Left forelimb (tissue), 1 donor: ENCODE results near the gene AKNA.

Source experiments
- DNase-seq: peaks from one replicate; pipeline ENCODE4 v3.0.0-alpha.2; 2018; ENCODE audit warnings: low spot score

Gene AKNA

DNA sequence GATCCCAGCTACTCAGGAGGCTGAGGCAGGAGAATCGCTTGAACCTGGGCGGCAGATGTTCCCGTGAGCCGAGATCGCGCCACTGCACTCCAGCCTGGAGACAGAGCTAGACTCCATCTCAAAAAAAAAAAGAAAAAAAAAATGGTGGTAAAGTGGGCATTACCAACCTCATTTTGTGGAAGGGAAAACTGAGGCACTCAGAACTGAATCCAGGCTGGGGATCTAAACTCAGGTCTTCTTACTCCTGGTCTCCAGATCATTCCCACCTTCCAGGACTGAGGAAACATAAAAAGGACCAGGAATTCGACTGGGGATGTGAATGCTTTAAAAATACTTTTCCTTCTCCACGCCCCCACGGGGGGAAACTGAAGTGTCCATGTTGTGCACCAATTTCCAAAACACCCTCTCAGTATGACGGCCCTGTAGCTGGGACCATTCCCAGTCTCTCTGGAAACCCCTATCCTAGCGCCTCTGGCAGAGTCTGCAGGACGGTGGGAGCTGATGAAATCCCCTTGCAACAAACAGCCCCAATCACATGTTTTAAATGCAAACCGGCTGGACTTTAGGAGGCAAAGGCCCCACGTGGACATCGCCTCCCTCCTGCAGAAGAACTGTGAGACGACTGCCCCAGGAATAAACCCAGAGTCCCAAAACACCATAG lies 8.9 kb upstream of the AKNA start:
- no peak for DNase-seq

DNA sequence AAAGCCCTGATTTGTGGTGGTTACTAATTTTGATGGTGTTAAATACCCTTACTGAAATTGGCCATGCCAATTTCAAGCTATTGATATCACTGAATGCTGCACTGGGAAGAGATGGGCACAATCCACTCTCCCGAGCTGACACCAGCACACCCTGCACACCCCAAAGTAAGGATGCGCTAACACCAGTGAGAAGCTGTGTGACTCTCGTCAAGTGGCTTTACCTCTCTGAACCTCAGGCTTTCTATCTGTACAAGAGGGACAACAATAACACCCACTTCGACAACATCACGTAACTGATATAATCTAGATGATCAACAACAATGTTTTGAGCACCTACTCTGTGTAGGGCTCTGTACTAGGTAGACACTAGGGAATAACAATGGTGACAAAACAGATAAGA lies 8.0 kb upstream of the AKNA start:
- DNase-seq, result no peak

DNA sequence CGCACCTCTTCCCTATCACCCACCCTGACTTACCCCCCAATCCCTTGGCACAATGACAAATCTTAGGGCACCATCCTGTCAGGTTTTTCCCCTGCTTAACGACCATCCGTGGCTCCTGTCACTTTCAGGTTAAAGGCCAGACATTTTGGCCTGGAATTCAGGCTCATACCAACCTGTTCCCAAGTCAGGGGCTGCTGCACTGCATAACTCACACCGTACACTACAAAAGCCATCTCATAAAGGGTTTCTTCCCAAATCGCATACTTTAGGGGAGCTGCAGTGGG lies 7.5 kb upstream of the AKNA start:
- DNase-seq, result no peak

DNA sequence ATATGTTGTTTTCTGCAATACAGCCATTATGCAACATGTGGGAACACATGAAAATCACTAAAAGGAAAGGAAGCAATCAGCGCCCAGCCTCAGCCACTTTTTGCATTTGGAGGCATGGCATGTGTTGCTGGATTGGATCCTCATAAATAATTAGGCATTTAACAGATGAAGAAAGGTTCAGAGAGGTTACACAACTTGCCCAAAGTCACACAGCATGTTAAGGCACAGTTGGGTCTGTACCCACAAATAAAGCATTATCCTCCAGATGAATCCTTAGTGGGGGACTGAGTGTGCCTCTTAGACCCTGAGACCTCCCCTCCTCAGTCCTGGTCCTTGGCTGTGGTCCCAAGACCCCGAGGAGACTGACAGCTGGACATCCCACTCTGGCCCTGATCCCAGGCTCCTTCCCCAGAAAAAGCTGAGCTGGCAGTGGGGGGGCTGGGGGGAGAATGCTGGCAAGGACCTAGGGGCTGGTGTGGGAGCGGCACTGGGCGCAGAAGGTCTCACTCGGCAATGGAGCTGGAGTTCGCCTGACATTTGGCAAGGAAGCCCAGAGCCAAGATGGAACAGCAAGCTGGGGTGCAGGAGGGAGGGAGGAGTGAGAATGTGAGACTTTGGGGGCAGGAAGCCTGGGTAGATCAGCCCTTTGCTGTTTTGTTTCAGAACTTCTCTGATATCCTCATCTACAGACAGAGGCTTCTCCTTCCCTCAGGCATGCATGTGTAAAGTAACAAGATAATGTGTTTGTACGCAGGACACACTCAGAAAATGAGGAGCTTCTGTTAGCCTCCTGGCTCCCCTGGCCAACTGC lies 6.9 kb upstream of the AKNA start:
- no peak for DNase-seq

DNA sequence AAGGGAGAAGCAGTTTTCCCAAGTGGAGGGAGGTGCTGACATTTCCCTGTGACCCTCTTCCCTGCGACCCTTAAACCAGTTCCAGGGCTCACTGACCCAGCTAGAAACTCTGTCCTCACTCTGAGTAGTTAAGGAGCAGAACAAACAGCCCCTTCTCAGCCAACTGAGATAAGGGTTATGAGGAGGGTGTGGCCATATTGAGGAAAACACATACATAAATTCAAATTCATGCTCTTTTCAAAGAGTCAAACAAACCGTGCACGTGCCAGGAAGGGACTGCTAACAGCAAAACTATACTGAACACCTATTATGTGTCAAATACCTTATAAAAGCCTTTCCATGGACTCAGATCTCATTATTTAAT lies 4.9 kb upstream of the AKNA start:
- DNase-seq, result no peak

DNA sequence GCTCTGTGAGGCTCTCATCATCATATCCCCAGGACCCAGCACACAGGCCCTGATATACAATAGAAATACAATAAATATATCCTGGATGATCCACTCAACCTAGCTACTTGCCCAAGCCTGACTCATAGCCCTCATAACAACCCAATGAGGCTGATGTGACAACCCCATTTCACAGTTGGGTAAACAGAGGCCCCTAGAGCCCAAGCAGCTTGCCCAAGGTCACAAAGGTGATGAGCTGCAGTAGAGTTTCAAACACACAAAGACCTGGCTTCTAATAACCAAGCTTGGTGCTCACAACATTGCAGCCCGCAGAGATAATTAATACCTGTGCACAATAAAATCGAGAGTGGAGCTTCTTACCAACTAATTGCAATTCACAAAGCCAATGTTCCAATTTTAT lies 3.2 kb upstream of the AKNA start:
- no peak for DNase-seq

DNA sequence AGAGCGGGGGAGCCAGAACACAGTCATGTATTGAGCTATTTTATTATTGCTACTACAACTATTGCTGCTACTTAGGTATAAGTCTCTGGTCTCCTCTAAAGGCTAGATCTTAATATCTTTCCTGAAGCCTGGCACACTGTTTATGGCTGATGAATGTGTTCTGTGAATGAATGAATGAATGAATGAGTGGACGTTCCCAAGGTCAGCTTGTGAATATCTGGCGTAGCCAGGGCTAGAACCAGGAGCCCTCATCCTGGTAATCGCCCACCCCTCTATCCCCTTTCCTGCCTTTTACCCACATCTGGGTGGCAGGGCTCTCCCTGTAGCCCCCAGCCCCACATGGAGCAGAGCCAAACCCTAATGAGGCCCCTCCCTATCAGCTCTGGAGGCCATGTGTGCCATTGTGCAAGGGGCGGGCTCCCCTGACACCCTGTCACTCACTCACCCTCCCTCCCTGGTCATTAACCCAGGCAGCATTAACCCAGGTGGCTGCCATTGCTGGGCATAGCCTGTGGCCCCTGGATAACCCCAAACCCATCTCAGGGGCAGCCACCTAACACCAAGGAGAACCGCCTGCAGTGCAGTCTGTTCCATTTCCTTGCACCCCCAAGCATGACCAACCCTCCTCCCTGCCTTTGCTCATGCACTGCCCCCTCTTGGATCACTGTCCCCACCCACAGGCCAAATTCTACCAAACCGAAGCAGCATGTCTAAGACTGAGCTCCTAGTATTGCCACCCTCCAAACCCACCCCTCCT lies 2.0 kb upstream of the AKNA start:
- DNase-seq, result no peak

DNA sequence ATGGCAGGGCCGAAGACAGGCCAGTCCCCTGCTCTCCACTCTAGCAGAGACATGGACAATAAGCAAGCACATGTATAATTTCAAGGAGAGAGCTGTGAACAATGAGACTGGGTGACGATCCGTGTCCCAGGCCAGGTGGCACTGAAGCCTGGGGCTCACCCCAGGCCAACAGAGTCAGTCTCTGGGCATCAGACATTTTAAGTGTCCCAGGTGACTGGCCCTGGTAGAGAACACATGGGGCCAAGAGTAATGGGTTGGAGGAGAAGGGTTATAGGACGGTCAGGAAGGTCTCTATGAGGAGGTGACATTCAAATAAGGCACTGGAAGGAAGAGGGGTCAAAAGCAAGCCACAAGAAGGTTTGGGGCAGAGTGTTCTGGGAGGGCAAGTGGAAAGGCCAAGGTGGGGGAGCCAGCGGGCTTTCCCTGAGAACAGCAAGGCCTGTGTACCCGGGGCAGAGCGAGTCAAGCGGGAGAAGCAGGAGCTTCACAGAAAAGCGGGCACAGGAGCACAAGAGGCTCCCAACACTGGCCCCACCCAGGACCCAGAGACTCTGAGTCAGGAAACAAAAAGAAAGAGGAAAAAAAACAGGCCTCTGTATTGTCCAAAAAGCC lies 1.1 kb upstream of the AKNA start:
- DNase-seq, result no peak

DNA sequence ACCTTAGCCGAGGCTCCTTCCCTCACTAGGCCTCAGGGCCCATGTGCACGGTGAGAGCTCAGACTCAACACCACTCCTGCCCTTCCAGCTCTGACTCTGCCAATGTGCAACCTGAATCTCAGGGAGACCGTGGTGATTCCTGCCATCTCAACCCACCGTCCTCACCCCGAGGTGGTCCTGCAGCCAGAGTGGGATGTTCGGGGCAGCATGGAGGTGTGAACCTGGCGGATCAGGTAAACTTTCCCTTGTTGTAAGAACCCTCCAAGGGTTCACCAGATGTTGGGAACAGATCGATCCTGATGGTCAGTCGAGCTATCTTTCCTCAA lies 538 bp upstream of the AKNA start:
- no peak for DNase-seq

DNA sequence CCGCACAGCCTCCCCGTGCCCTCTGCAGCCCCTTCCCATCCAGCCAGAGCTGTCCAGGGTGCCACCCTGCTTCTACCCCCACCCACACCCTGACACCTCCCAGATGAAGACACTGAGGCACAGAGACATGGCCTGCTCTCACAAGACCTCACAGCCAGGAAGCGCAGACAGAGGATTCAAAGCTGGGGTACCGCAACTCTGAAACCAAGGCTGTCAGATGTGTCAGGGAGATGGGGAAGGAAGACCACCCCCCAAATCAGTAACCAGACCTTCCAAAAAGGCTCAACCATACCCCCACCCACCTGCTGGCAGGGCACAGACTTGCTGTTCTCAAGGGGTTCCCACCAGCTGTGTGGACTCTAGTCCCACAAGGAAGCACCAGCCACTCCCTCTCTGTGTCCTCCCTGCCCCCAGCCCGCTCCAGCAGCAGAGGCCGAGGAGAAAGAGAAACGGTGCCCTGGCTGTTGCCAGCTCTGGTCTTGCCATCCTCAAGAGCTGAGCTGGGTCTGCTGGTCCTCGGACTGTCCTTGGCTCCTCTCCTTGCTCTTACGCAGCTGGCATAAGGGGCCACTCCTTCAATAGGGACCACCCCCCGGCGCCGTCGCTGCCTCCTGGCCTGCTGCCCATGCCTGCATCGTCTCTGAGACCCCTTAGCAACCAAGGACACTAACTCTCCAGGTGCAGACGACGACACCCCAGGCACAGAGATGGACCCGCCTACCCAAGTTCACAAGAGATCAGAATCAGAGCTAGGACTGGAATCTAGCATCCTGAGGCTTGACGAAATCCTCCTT lies 699 bp downstream of the AKNA start:
- DNase-seq, result no peak

DNA sequence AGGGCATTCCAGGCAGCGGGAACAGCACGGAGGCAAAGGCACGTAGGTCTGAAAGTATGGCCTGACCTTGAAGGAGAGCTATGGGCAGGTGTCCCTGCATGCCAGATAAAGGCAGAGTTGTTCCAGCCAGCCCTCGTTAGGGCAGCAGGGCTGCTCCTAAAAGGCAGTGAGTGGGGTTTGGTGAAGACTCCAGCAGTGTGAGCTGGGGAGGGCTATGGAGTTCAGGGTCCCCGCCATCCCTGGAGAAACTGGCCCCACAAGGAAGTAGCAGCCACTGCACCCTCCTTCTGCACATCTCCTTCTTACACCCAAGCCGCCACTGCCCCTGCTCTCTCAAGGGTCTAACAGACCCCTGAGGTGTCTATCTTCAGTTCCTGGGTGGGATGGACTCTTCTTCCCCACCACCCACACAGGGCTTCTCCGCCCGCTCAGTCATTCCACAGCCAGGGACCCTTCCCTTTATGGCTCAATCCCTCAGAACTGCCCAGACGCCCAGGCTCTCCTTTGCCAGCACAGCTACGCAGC lies 1.4 kb downstream of the AKNA start:
- no peak for DNase-seq

DNA sequence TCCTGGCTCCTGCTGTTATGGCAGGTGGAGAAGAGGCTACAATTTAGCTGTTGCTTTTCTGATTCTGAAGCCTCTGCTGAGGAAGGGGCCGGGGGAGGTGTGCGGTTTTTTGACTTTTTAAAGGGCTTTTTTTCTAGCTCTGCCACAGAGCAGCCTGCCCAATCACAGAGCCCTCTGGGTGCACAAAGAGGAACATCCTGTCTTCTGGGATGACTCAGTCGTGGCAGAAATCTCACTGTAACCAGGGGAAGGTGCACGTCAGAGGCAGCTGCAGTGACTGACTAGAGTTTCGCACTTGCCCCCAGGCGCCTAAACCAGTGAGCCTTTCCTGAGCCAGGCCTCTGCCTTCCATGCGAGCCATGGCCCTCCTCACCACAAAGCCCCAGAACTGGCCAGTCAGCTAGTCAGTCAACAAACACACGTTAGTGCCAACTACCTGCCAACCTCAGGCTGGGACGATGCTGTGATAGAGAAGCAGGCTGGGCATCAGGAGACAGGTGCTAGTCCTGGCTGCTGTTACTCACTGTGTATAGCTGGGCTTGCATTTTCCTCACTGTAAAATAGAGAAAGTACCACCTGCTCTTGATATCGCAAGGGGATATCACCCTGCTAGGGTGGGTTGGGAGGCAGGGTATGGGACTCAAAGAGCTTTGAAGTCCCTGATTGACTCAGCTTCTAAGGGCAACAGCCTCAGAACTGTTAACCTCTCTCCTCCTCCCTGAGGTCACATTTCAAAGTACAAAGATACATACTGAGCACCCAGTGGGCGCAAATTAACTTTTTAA lies 2.2 kb downstream of the AKNA start:
- no peak for DNase-seq

DNA sequence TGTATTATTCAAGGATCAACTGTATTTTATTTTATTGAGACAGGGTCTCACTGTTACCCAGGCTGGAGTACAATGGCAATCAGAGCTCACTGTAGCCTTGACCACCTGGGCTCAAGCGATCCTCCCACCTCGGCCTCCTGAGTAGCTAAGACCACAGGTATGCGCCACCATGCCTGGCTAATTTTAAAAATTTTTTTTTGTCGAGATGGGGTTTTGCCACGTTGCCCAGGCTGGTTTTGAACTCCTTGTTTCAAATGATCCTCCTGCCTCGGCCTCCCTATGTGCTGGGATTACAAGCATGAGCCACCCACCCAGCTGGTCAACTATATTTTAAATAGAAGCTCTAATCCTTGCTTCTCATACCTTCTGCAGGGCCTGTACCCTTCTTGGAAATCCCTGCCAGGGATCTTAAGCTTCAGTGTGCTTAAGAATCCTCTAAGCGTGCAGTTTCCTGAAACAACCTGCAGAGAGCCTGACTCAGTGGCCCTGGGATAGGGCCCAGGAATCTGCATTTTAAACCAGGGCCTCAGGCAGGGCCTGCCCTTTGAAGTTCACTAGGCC lies 2.9 kb downstream of the AKNA start:
- no peak for DNase-seq

DNA sequence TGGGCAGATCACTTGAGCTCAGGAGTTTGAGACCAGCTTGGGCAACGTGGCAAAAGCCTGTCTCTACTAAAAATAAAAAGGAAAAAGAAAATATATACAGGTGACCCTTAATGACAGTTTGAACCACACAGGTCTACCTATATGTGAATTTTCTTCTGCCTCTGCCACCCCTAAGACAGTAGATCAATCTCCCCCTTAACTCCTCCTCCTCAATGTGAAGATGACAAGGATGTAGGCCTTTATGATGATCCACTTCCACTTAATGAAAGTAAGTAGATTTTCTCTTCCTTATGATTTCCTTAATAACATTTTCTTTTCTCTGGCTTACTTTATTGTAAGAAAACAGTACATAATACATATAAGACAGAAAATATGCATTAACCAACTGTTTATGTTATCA lies 3.4 kb downstream of the AKNA start:
- DNase-seq, result no peak

DNA sequence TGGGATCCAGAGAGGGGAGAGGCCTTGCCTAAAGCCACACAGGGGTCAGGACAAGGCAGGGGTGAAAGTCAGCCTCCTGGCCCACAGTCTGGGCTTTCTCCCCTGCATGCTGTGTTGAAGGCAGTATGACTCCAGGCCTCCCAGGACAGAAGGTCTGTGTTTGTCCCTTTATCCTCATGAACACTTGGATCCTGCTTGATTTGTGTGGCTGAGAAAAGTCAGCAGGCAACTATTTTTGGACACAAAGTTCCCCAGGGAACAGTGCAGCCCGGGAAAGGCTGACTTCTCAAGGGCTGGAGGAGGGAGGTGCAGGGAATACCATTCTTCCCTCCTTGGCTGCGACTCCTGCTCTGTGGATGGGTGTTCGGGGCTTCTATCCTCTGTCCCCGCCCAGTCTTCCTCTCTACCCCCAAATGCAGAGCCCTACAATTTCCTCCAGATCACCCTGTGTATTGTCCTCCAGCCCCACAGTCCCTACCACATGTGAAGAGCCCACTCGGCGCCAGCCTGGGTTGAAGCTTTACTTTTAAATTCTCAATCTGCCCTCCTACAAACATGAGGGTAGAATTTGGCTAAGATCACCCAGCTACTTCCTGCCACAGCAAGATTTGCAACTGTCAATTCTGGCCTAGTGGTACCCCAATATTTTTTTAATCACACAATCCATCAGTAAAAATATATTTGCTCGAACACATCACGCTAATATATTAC lies 4.1 kb downstream of the AKNA start:
- DNase-seq, result no peak

DNA sequence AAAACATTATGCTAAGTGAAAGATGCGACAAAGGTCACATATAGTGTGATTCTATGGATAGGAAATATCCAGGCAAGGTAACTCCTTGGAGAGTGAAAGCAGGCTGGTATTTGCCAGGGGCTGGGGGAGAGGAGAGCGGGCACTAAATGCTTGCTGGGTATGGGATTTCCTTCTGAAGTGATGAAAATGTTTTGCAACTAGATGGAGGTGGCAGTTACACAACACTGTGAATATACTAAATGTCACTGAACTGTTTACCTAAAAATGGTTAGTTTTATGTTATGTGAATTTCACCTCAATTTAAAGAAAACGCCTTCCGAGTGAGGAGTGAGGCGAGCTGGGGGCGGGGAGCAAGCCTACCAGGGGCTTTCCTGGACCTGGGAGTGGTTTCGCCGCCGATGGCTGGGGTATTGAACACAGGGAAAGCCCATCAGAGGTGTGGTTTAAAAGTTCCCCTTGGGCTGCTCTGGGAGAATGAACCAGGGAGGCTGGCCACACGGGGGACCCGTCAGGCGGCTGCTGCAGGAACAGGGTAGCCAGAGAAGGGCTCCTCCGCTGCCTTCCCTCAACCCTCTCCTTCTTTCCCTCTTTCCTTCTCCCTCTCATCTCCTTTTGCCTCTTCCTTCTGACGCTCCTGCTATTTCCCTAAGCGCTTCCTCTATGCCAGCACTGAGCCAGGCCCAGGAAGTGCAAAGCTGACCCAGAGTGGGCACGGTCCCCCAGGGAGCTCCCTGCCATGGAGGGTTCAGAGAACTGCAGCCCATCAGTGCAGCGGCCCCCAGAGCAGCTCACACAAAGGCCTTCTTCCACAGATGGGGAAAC lies 4.9 kb downstream of the AKNA start:
- DNase-seq, result no peak

DNA sequence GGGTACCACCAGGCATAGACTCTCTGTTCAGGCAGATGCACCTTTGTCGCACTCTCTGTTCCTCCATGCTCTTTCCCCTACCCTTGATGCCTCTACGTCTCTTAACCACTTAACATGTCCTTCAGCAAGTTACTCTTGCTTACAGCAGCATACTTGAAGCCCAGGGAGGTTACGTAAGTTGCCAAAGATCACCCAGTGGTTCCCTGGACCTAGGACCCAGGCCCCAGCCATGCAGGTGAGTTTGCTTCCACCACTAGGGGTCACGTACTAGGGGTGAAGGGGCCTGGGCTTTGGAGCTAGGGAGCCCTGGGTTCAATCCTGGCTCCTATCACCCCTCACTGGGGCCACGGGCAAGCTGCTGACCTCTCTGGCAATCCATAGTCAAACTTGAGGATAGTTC lies 8.9 kb downstream of the AKNA start:
- DNase-seq, result no peak

DNA sequence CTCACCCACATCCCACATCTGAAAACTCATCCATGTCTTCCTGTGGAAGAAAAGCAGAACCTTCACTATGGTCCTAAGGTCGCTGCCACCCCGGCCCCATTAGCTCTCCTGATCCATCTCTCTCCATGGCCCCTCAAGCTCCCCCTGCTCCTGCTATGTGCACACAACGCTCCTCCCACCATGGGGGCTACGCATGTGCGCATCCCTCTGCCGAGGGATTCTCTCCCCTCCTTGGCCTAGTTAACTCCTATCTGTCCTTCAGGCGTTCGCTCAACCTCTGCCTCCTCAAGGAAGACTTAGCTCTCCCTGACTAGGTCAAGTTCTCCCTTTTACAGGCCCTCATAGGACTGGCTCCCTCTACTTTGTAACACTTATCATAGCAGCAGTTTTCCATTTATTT lies 9.8 kb downstream of the AKNA start:
- no peak for DNase-seq
